ENCODE data around the gene MYO7A.

DNA sequence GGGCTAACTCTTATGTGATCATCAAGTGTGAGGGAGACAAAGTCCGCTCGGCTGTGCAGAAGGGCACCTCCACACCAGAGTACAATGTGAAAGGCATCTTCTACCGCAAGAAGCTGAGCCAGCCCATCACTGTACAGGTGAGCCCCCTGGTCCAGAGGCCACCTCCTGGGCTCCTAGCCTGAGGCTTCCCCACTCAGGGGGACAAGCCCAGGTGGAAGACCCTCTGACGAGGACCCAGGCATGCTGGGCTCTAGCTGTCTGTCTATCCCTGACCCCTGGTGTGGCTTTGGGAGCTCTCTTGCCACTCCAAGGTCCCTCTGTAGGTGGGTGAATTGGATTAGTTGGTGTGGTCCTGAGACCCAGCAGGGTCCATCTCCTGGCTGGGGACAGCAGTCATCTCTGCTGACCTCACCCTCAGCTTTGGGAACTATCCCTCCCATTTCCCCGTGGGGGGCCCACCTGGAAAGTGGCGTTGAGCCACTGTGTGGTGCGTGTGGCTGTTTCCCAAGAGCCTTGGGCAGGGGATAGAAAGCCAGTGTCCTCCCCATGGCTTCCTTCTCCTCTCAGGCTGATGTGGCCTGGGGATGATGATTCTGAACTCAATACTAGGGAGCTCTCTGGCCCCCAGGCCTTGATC lies 5.4 kb upstream of the MYO7A start:
- TF ChIP-seq, protein P1, sequence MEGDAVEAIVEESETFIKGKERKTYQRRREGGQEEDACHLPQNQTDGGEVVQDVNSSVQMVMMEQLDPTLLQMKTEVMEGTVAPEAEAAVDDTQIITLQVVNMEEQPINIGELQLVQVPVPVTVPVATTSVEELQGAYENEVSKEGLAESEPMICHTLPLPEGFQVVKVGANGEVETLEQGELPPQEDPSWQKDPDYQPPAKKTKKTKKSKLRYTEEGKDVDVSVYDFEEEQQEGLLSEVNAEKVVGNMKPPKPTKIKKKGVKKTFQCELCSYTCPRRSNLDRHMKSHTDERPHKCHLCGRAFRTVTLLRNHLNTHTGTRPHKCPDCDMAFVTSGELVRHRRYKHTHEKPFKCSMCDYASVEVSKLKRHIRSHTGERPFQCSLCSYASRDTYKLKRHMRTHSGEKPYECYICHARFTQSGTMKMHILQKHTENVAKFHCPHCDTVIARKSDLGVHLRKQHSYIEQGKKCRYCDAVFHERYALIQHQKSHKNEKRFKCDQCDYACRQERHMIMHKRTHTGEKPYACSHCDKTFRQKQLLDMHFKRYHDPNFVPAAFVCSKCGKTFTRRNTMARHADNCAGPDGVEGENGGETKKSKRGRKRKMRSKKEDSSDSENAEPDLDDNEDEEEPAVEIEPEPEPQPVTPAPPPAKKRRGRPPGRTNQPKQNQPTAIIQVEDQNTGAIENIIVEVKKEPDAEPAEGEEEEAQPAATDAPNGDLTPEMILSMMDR (IDR thresholded peaks at IDR 0.05): no peak
- no peak for TF ChIP-seq POLR2A (IDR thresholded peaks at IDR 0.05)

Data from thyroid gland (tissue), 4 donors.